NCI-H187 (cell line): ENCODE measurements around the gene ACTN1.

ENCODE experiments used
- DNase-seq, 2 experiments: peaks; one replicate each; lab custom pipeline; 2025; lab: John Stamatoyannopoulos, UW

Gene ACTN1

DNA sequence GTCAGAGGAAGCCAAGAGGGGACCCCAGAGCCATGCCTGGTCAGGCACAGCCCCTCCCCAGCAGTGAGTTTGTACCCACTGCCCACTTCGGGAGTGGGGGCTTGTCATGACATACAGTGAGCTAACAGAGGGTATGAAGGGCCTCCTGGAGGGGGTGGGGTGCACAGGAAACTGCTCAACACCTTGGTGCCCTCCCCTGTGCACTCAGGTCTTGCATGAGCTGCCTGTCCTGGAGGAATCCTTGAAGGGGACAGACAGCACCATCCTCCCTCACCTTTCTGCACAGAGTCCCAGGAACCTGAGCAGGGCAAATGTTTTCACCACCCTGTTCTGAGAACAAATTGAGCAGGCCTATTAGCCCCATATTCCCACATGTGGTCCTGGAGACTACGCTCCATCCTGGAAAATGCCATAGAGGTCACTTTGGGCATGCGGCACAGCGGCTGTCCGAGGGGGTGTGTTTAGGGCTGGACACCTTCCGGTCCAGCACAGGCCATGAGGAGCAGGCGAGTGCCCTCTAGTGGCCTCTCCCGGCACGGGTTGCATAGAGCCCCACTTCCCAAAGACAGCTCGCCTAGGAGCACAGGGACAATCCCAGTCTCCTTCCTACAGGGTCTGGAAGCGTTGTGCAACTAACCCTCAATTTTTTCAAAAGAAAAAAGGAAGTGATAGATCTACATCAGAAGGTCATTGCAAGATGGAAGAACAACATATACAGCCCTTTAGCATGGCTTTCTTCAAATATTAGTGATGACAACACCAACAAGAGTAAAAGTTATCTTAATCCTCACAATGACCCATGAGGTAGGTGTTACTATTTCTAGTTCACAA, 154.4 kb downstream of the ACTN1 start:
- DNase-seq, result peak; percentile 32 to 43

DNA sequence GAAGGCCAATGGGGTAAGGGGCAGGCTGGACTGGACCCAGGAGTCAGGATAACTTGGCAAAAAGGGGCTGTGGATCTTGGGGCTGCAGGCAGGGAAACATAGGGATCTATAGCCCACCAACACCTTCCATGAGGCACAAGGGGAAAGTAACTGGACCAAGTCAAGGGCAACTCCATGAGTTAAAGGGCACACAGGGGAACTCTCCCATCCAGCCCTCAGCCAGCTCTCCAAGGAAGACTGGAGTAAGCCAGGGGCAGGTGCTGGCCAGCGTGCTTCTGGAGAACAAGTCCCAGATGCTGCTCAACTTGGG, 154.9 kb downstream of the ACTN1 start:
- no peak for DNase-seq
